ENCODE data around the gene ATP1B2. TPM values are rescaled to one million over a fixed set of nuclear protein-coding genes. Genes with fewer than 3 reads are reported as not detected.

Gene ATP1B2
- total and polyA plus RNA-seq, 10 donors: 0.26 to 10.1 (median 4.2) TPM

DNA sequence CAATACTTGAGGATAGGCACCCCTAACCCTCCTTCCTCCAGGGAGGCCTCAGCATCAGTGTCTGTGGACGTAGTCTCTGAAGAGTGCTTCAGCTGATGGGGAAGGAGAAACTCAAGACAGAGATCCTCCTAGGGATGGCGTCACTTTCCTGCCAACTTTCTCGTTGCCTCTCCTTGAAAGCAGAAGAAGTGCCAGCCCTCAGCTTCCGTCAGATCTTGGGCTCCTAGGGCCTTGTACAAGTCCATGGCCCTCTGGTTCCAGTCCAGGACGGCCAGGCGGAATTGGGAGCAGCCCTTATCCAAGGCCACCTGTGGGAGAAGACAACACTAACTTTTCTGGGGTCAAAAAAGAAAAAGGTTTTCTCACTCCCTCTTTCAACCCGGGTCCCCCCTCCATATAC, 24.4 kb upstream of the ATP1B2 start:
- Histone ChIP-seq H3K36me3 (peaks cover 0 to 14% (median 0%) of the 10 kb centered on the region in 6 donors), H3K4me3 (peak overlapping the region in 5 of 8 donors; percentile 56 to 84 (median 58)), H3K27ac (peak overlapping the region in 7 of 8 donors; percentile 82 to 97 (median 91)), H3K4me1 (peaks cover 9 to 28% (median 19%) of the 10 kb centered on the region in 6 donors), H3K27me3 (replicated peaks in 1 of 7) (no peaks in the 10 kb centered on the region), H3K9me3 (no peaks in the 10 kb centered on the region)
- no peak for DNase-seq
- 52 to 75% (median 64%) methylated on average over 7 of the region's 7 CpGs for WGBS, 5 donors
- TF ChIP-seq POLR2AphosphoS5 (IDR thresholded peaks at IDR 0.05): peak in 2 of 3 donors; percentile 29 to 35
- TF ChIP-seq POLR2A (IDR thresholded peaks at IDR 0.05): no peak
- TF ChIP-seq, protein P1, sequence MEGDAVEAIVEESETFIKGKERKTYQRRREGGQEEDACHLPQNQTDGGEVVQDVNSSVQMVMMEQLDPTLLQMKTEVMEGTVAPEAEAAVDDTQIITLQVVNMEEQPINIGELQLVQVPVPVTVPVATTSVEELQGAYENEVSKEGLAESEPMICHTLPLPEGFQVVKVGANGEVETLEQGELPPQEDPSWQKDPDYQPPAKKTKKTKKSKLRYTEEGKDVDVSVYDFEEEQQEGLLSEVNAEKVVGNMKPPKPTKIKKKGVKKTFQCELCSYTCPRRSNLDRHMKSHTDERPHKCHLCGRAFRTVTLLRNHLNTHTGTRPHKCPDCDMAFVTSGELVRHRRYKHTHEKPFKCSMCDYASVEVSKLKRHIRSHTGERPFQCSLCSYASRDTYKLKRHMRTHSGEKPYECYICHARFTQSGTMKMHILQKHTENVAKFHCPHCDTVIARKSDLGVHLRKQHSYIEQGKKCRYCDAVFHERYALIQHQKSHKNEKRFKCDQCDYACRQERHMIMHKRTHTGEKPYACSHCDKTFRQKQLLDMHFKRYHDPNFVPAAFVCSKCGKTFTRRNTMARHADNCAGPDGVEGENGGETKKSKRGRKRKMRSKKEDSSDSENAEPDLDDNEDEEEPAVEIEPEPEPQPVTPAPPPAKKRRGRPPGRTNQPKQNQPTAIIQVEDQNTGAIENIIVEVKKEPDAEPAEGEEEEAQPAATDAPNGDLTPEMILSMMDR (IDR thresholded peaks at IDR 0.05 in 8 of 11, conservative IDR thresholded peaks at IDR 0.05 in 3 of 11): no peak
- intact Hi-C loops (cut with DNase I; ENCODE audit: low total_unique reads): loop anchor here (10.0 kb wide), 1 partner anchor 58 kb away; the partner anchor contains the start of genes TP53 and WRAP53

DNA sequence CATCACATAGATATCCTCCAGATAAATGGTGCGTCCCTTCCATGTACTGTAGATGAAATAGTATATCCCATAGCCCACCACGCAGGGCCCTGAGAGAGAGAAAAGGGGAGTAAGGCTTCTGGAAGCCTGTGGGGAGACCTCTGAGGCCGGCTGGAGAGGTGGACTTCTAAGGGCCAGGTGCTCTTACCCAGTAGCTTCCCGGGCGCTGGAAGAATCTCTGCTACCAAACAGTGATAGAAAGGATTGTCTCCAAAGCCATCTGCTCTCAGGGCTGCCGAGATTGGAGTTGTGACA, 23.8 kb upstream of the ATP1B2 start:
- Histone ChIP-seq H3K4me3 (peak overlapping the region; percentile 52 to 84 (median 58)), H3K9me3 (no peaks in the 10 kb centered on the region), H3K27ac (peak overlapping the region; percentile 82 to 97 (median 91)), H3K27me3 (replicated peaks in 1 of 7) (no peaks in the 10 kb centered on the region), H3K4me1 (peaks cover 9 to 28% (median 19%) of the 10 kb centered on the region in 6 donors), H3K36me3 (peaks cover 0 to 14% (median 0%) of the 10 kb centered on the region in 6 donors)
- DNase-seq: no peak
- intact Hi-C loops (cut with DNase I; ENCODE audit: low total_unique reads): loop anchor here (10.0 kb wide), 1 partner anchor 58 kb away; the partner anchor contains the start of genes TP53 and WRAP53
- WGBS, 5 donors: 23 to 33% (median 32%) methylated on average over 6 of the region's 6 CpGs
- TF ChIP-seq POLR2A (IDR thresholded peaks at IDR 0.05): no peak
- TF ChIP-seq, protein P1 (IDR thresholded peaks at IDR 0.05 in 8 of 11, conservative IDR thresholded peaks at IDR 0.05 in 3 of 11): no peak
- no peak for TF ChIP-seq POLR2AphosphoS5 (IDR thresholded peaks at IDR 0.05)

DNA sequence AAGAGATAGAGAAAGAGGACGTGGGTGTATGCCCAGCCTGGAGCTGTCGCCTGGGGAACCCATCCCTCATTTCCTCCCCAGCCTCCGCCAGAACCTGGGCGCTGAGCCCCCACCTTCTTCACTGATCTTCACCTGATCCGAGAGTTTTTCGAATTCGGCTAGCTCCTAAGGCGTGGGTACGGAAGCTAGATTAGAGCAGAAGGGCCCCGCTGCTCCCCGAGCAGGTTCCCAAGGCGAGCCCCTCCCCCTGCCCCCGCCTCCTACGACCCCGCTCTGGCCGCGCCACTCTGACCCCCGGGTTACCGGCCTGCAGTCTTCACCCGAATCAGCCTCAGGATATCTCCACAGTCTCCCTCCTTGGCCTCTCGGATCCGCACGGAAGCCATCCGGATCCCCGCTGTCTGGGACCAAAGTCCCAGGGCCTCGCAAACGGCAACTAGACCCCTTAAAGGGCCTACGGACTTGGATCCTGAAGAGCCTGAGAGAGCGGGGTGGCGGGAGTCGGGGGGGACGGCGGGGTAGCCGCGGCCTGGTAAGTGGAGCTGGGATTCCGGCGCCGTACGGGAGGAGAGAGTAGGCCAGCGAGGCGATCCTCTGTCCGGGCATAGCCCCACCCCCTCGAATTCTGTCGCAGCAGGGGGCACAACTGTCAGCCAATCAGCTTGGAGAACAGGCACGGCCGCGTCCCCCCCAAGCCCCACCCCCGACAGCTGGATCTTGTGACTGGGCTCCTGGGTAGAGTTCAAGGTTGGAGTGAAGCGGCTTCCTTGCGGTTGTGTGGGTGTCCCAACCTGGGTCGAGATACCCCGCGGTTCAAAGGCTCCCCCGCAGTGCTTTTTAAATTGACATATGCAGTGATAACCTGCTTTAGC, 23.2 kb upstream of the ATP1B2 start, which contains the start of gene SAT2:
SAT2 (minus strand) TSS at position 572 of the 872 bp plus-strand sequence; CDS start at position 386, 186 bp downstream.
- Histone ChIP-seq H3K36me3 (peaks cover 0 to 14% (median 0%) of the 10 kb centered on the region in 6 donors), H3K27me3 (replicated peaks in 1 of 7) (no peaks in the 10 kb centered on the region), H3K27ac (peak within 1 kb of the TSS; percentile 82 to 97 (median 91)), H3K4me3 (peak within 1 kb of the TSS; percentile 52 to 84 (median 58)), H3K9me3 (no peaks in the 10 kb centered on the region), H3K4me1 (peaks cover 9 to 29% (median 19%) of the 10 kb centered on the region in 6 donors)
- WGBS, 5 donors: 0 to 2% (median 1%) methylated on average over 32 to 54 of the region's 54 CpGs
- TF ChIP-seq POLR2AphosphoS5 (IDR thresholded peaks at IDR 0.05): peak; percentile 90 to 91 (median 91)
- TF ChIP-seq, protein P1 (IDR thresholded peaks at IDR 0.05 in 8 of 11, conservative IDR thresholded peaks at IDR 0.05 in 3 of 11): no peak
- peak in 2 of 3 donors; percentile 8 to 68 for TF ChIP-seq POLR2A (IDR thresholded peaks at IDR 0.05)
- intact Hi-C loops (cut with DNase I; ENCODE audit: low total_unique reads): loop anchor here (10.0 kb wide), 1 partner anchor 57 kb away; the partner anchor contains the start of genes TP53 and WRAP53
- peak; percentile 96 for DNase-seq

Measured in spleen (tissue), 11 donors.